ENCODE data around the gene ABCB11.

GRCh38 chr2:168955321-168955720 lies 75.8 kb downstream of the ABCB11 start:
- TF ChIP-seq CTCF (IDR thresholded peaks at IDR 0.05) (no peak), EZH2phosphoT487 (IDR thresholded peaks at IDR 0.05) (no peak)

Measured in neural progenitor cell (in vitro differentiated cells).